Dermis microvascular lymphatic vessel endothelial cell (primary cell): ENCODE data around the gene MOXD1. TPM values are rescaled to one million over a fixed set of nuclear protein-coding genes. Genes with fewer than 3 reads are reported as not detected.

Experiments
- total RNA-seq: library from RNA; depleted of rRNA; stranded (reverse); fragments of >200 nt; gene quantifications from 2 replicates; pipeline ENCODE4 v1.2.1, GENCODE V29; 2014

The MOXD1 gene
- total RNA-seq, 1 donor from 2014 or later, result under 0.01 TPM

Other genes with a start within 250 kb of the MOXD1 start
- gene STX7, start 111.6 kb upstream of the MOXD1 start, total RNA-seq, result 23.9 and 44.6 TPM in 2 replicates
- gene TAAR9, start 136.8 kb upstream of the MOXD1 start, total RNA-seq, result not detected in 2 replicates
- gene TAAR8, start 151.2 kb upstream of the MOXD1 start, total RNA-seq, result not detected in 2 replicates
- gene TAAR6, start 168.8 kb upstream of the MOXD1 start, total RNA-seq, result not detected in 2 replicates
- not detected in 2 replicates for gene TAAR5, start 188.3 kb upstream of the MOXD1 start, total RNA-seq
- not detected in 2 replicates for gene TAAR2, start 222.8 kb upstream of the MOXD1 start, total RNA-seq